GM18520 (cell line): Measurements from ENCODE around the gene POC1A.

Source experiments
- ATAC-seq: cut with Tn5 transposase; IDR thresholded peaks from one replicate; pipeline ENCODE4 v1.9.1; 2021; ENCODE audit not compliant: unreplicated experiment

The POC1A gene

DNA sequence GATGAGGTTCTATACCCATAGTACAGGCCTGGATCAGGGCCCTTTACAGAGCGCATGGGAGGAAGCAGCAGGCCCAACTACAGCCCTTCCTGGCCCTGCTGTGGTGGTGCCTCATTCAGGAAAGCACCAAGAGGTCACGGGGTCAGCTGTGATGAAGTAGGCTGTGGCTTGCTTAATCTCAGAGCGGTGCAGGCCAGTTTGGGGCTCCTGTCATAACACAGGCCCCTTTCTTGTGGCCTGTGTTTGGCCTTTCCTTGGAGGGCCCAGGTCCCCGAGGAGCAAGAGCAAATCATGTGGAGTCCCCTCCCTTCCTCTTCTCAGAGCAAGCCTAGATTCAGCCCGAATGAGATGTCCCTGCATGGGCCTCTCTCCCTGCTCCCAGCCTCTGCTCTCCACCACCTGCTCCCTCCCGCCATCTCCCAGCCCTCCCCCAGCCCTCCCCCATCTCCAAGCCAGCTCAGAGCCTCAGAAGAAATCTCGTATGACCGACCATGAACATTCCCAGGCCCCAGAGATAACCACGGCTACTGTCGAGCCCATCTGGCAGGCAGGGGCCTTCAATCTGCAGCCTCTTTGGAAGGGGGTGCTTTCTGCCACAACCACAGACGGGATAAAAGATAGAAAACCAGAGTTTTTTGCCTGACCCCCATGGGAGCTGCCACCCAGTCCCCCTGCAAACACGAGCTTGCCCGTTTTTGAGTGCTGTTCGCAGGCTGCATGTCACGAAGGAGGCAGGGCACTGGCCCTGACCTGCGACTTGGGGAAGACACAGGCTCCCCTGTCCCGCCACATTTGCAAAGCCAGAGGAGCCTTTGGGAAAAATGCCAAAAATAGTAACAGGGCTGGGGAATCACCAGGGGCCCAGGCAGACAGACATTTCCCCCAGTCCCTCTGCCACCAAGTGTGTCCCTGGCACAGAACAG is 65.5 kb downstream of the POC1A start:
- ATAC-seq: no peak

GRCh38 chr3:52087731-52088130 is 66.5 kb downstream of the POC1A start:
- ATAC-seq: no peak

- ATAC-seq: no peak
Measured at GRCh38 chr3:52086976-52087663, 67.1 kb downstream of the POC1A start.

DNA sequence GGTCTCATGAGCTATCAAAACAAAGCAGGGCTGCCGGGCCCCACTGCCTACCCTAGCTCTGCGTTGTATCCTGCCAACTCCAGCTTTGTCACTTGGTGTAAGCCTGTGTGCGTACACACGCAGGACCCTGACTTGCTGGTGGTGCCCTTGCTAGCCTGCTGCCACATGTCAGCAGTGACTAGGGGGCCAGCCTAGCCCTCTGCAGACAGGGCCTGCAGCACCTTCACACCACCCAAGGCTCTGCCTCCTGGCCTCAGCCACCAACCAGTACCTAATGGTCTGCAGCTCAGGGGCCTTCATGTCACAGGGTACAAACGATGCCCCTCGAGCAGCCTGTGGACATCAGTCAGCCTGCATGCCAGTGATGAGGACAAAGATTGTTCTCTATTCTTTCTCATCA is 67.8 kb downstream of the POC1A start:
- no peak for ATAC-seq

DNA sequence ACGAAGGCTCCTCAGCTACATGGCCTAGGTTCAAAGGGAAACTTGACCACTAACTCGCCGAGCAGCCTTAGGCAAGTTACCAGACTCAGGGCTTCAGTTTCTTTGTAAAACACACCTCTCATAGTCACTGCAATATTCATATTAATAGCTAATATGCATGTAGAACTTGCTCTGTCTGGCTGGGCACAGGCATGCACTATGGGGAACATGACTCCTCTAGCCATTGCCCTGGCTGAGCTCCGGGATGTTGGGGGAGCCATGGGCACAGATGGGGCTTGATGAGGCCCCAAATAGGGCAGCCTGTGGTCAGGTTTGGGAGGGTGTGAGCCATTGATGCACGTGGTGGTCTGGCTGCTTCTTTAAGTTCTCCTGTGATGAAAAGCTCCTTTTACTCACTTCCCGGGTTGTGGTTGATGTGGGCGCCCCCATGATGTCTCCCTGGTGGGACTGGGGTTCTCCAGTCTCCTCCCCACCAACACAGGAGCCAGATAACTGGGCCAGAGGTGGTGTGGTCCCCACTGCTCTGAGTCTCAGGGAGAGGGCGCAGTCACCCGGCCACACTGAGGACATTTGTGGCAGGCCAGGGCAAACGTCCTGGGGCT is 68.4 kb downstream of the POC1A start:
- ATAC-seq: no peak

- no peak for ATAC-seq
Measured at GRCh38 chr3:52084954-52085680, 69.1 kb downstream of the POC1A start.

DNA sequence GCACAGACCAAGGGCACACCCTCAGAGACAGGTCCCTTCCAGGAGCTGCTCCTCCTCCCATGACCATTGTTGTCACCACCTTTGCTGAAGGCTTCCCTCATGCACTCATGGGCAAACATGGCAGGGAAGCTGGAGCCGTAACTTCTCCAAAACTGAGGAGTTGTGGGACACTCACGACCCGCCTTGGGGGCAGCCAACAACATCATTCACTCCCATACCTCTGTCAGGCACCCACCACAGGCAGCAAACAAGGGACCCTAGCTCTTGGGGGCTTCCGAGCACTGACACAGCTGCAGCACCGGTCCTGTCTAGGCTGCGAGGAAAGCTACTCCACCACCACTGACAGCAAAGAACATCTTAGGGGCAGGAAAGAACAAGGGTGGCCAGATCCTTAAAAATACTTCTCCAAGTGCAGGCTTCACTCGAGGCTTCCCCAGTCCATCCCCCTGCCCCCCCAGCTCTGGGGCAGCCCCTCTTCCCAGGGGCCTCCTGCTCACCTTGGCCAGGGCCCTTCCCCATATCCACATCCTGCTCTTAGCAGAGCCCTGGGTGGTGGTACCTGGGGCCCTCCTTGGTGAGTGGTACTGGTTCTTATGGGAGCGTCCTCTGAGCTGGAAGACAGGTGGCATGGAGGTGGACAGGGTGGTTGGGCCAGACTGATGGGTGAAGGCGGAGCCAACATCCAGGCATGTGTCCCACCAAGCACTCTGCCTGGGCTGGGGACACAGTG is 69.8 kb downstream of the POC1A start:
- ATAC-seq: no peak

GRCh38 chr3:52083556-52084087 is 70.6 kb downstream of the POC1A start:
- ATAC-seq: no peak

- no peak for ATAC-seq
Measured at GRCh38 chr3:52082951-52083350, 71.3 kb downstream of the POC1A start.

DNA sequence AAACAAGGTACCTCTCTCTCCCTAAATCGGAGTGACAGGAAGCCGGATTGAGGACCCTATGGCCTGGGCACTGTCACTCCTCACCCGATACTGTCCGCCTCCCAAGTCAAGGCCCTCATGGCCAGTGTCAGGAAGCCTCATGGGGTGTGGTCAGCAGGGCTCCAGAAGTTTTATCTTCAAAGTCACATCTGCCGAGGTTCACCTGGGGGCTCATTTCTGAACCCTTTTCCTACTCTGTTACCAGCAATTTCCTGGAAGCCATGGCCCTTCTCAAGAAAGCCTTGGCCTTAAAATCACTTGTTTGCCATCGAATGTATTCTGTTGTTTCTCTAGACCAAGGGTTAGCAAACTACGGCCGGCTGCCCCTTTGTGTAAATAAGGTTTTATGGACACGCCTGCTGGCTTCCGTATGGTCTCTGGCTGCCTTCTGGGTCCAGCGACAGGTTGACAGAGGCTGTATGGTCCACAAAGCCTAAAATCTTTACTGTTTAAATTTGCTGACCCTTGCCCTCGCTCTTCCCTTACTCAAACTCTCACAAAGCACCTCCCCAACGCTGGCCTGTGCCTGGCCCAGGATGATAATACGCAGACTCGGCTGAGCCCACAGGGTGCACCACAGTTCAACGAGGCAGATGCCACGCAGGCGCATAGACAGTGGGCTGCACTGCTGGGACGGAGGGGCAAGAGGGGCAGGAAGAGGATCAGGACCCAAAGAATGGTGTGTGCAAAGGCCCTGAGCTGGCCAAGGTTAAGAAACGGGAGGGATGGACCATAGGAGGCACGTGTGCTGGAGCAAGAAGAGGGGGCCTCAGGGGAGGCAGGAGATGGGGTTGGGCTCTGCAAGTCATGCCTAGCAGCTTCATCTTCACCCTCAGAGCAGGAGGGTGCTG is 73.1 kb downstream of the POC1A start:
- ATAC-seq: no peak

- no peak for ATAC-seq
Measured at GRCh38 chr3:52079958-52080357, 74.3 kb downstream of the POC1A start.

DNA sequence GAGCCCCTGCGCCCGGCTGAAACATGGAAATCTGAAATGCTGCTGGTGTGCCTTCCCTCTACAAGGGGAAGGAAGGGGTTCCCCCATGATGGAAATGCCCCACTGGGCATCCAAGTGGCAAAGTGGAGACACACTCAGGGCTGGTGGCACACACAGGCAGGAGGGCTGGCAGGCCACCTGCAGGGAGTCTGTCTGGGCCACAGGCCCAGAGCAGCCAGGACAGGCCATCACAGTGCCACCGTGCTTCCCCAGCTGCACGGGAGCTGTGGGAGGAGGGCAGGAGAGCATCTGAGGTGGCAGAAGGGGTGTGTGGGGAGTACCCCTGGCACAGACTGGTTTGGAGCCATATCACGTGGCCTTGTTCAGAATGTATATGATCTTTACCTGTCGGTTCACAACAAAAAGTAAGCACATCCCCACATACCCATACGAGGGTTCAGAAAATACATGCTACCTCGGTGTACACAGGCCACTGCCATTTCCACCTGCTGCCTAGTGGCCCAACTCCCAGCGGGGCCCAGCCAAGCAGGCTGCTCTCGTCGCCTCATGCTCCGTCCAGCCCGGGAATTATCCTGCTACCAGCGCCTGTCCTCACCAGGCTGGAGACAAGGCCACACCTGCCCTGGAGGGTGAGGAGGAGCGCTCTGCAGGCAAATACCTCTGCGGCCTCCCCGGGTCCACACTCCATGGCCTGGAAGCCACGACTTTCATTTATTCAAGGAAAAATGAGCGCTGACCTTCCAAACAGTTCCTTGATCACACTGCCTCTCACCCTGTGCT is 75.3 kb downstream of the POC1A start:
- ATAC-seq: no peak

GRCh38 chr3:52077925-52078324 is 76.3 kb downstream of the POC1A start:
- no peak for ATAC-seq

DNA sequence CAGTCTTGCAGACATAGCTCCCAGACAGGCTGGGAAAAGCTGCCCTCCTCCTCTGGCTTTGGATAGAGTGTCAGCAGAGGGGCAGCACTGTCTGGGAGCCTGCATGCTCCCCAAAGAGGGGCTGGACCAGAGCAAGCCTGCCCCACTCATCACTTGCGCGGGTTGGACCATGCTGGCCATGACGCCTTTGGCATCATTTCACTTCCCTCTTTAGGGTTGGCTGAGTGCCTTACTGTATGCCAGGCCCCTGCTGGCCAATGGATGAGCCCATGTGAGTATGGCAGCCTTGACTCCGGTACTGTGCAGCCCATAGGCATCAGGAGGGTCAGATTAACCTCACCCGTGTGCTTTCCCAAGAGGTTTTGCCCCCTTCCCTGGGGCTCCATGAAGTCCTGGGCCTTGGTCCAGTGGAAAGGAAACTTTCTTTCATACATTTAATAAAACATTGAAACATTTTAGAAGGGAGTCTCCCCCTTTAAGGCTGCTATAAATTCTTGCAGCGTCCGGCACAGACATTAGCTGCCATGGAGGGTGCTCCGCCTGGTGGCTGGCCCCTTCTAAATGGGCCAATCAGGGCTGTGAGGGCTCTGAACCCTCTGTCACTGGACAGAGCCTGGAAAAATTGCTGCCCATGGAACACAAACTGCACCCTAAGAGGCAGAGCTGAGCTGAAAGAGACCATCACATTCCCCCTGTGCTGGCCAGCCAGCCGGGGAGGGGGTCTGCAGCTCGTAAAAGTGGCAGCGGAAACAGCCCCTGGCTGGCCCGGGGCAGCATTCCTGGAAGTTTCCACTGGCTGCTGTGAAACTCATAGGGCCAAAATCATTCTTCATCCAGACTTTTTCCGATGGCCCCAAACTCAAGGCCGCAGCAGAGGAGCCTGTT is 77.1 kb downstream of the POC1A start:
- ATAC-seq: no peak

DNA sequence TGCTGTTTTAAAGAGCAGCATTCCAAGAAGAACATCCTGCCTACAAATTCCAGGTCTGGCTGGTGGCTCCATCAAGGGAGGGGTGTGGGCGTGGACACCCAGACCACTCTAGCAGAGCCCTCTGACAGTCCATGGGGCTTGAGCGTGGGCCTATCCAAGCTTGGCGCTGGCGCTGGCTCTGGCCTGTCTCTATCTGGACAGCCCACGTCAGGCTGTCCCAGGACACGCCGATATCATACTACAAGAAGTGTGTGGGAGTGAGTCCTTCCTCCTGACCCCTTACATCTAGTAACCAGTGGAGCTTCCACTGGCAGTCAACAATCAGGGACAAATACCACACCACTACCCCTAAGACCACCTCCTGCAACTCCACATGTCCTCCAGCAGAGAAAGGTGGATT is 80.7 kb downstream of the POC1A start:
- ATAC-seq: no peak

GRCh38 chr3:52072471-52072870 is 81.8 kb downstream of the POC1A start:
- ATAC-seq: no peak

DNA sequence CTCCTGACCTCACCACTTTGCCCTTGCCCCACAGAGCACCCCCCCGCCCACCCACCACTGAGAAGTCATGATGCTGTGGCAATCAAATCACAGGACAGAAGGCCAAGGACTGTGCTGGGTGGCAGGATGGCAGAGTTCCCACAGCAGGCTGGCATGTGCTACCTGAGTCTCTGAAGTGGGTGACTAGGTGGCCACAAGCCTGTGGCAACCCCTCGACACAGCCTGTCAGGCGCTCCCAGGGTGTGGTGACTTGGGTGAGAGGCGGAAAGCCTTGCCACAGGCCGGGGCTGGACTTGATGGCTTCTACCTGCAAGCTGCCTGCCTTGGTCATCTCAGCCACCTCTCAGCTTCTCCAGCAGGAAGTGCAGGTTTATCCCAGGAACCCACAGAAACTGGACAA is 82.2 kb downstream of the POC1A start:
- no peak for ATAC-seq
